VCaP (cell line): ENCODE data around the gene ENTPD1.
"Not testable (repeated sequence)": the region's sequence is repeated elsewhere in the genome, so short reads cannot be mapped to it uniquely, and the experiment has no call there.

ENCODE experiments used
- H3K27ac ChIP-seq: fragments of 450-650 bp; 2 replicates; pipeline ENCODE4 v1.5.1; 2017
- TF ChIP-seq, protein P1 (sequence below): fragments of 450-650 bp; conservative IDR thresholded peaks from 2 replicates; pipeline ENCODE4 v1.5.1; 2017; ENCODE audit warnings: mild to moderate bottlenecking, moderate library complexity

ENTPD1 gene

GRCh38 chr10:95728526-95728925 is 27.4 kb upstream of the ENTPD1 start:
- TF ChIP-seq, protein P1, sequence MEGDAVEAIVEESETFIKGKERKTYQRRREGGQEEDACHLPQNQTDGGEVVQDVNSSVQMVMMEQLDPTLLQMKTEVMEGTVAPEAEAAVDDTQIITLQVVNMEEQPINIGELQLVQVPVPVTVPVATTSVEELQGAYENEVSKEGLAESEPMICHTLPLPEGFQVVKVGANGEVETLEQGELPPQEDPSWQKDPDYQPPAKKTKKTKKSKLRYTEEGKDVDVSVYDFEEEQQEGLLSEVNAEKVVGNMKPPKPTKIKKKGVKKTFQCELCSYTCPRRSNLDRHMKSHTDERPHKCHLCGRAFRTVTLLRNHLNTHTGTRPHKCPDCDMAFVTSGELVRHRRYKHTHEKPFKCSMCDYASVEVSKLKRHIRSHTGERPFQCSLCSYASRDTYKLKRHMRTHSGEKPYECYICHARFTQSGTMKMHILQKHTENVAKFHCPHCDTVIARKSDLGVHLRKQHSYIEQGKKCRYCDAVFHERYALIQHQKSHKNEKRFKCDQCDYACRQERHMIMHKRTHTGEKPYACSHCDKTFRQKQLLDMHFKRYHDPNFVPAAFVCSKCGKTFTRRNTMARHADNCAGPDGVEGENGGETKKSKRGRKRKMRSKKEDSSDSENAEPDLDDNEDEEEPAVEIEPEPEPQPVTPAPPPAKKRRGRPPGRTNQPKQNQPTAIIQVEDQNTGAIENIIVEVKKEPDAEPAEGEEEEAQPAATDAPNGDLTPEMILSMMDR, result peak; percentile 56

DNA sequence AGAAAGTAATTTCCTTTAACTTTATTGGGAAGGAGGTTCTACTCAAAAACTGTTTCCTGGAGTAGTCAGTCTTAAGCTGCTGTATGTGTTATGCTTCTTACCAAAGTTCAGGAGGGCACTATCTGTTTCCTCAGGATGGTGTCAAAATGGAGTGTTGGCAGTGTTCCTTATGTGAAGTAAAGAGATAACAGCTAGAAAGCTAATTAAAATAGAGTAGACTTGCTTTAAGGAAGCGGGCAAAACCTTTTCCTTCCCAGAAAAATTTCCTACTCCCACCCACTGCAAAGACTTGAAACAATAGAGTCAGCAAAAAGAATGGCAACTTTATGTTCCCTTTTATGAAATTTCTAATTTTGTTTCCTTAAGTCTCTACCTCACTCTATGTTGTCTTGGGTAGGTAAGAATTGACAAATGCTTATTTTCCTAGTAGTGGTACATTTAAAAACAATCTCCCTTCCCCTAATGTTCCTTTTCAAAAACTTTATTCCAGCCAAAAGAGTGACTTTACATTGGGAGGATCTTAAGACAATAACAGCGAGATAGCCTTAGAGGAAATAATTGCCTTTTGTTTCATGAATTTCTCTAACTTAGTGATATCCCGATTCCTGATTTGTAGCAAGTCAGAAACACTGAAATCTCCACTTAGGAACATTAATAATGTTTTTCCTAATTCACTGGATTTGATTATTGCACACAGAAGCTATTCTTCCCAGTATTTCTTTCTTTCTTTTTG is 26.5 kb upstream of the ENTPD1 start:
- H3K27ac ChIP-seq, result no peak overlapping the region
- TF ChIP-seq, protein P1, result no peak

More at GRCh38 chr10:95728526-95728925, 27.4 kb upstream of the ENTPD1 start:
- no peak overlapping the region for H3K27ac ChIP-seq

GRCh38 chr10:95730233-95730632 is 25.7 kb upstream of the ENTPD1 start:
- no peak overlapping the region for H3K27ac ChIP-seq
- TF ChIP-seq, protein P1, result no peak

DNA sequence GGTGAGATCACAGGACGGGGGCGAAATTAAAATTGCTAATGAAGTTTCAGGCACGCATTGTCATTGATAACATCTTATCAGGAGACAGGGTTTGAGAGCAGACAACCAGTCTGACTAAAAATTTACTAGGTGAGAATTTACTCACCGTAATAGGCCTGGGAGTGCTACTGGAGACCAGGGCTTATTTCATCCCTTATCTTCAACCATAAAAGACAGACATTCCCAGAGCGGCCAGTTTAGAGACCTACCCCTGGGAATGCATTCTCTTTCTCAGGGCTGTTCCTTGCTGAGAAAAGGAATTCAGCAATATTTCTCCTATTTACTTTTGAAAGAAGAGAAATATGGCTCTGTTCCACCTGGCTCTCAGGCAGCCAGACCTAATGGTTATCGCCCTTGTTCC is 23.1 kb upstream of the ENTPD1 start:
- H3K27ac ChIP-seq, result not testable (repeated sequence)

- no peak overlapping the region for H3K27ac ChIP-seq
- TF ChIP-seq, protein P1, result no peak
Measured at GRCh38 chr10:95739056-95739455, 16.9 kb upstream of the ENTPD1 start.

- TF ChIP-seq, protein P1, result no peak
- peak overlapping the region; percentile 49 for H3K27ac ChIP-seq
Measured at GRCh38 chr10:95741807-95742467, 14.0 kb upstream of the ENTPD1 start.

- TF ChIP-seq, protein P1, result no peak
- H3K27ac ChIP-seq, result peak overlapping the region; percentile 49
Measured at GRCh38 chr10:95742485-95742884, 13.5 kb upstream of the ENTPD1 start.

GRCh38 chr10:95742962-95743535 is 12.9 kb upstream of the ENTPD1 start:
- TF ChIP-seq, protein P1, result no peak

More at GRCh38 chr10:95742962-95743535, 12.9 kb upstream of the ENTPD1 start:
- H3K27ac ChIP-seq, result peak overlapping the region; percentile 49
